Stomach (tissue), 4 donors: ENCODE results near the gene ZBTB17.

Experiments
- EP300 ChIP-seq: sonication (generic); formaldehyde crosslinking; IDR thresholded peaks from one replicate; pipeline ENCODE4 v1.6.1; 2017; ENCODE audit warnings: antibody characterized with exemption
- POLR2A ChIP-seq, 4 donors: fragments of 450-650 bp; IDR thresholded peaks; one replicate each; pipeline ENCODE4 v1.6.1; 2016; ENCODE audit warnings: antibody characterized with exemption in 4 of 4, control low read depth in 2 of 4, mild to moderate bottlenecking in 1 of 4, moderate library complexity in 1 of 4
- POLR2AphosphoS5 ChIP-seq, 3 donors: sonication (generic); formaldehyde crosslinking; IDR thresholded peaks; one replicate each; pipeline ENCODE4 v1.6.1; 2016; ENCODE audit warnings: antibody characterized with exemption in 3 of 3
- TF ChIP-seq, protein P1 (sequence below), 7 experiments: fragments of 450-650 bp in 4 of 7; fragments of 200-600 bp in 3 of 7; sonication (generic) in 3 of 7; IDR thresholded peaks; one replicate each; pipeline ENCODE4 v1.5.1; 2016 to 2019; ENCODE audit warnings: antibody characterized with exemption in 7 of 7, control low read depth in 2 of 7, mild to moderate bottlenecking in 1 of 7

DNA sequence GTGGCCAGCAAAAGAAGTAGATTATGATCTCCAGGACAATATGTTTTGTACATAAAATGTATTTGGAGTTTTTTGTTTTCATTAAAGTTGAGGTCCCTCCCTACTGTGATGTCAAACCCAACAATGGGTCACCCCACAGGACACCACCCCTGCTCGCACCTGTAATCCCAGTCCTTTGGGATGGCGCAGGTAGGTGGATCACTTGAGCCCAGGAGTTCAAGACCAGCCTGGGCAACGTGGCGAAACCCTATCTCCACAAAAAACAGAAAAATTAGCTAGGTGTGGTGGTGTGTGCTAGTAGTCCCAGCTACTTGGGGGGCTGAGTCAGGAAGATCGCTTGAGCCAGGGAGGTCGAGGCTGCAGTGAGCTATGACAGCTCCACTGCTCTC, 9.0 kb downstream of the ZBTB17 start:
- TF ChIP-seq POLR2A (IDR thresholded peaks at IDR 0.05) = no peak
- TF ChIP-seq, protein P1, sequence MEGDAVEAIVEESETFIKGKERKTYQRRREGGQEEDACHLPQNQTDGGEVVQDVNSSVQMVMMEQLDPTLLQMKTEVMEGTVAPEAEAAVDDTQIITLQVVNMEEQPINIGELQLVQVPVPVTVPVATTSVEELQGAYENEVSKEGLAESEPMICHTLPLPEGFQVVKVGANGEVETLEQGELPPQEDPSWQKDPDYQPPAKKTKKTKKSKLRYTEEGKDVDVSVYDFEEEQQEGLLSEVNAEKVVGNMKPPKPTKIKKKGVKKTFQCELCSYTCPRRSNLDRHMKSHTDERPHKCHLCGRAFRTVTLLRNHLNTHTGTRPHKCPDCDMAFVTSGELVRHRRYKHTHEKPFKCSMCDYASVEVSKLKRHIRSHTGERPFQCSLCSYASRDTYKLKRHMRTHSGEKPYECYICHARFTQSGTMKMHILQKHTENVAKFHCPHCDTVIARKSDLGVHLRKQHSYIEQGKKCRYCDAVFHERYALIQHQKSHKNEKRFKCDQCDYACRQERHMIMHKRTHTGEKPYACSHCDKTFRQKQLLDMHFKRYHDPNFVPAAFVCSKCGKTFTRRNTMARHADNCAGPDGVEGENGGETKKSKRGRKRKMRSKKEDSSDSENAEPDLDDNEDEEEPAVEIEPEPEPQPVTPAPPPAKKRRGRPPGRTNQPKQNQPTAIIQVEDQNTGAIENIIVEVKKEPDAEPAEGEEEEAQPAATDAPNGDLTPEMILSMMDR (IDR thresholded peaks at IDR 0.05) = no peak
- TF ChIP-seq POLR2AphosphoS5 (IDR thresholded peaks at IDR 0.05) = no peak
- TF ChIP-seq EP300 = no peak
